Retina (tissue), 1 donor: ENCODE data around the gene RAC3.

Experiments
- DNase-seq: peaks from one replicate; pipeline ENCODE4 v3.0.0-alpha.2; 2016

RAC3 gene

DNA sequence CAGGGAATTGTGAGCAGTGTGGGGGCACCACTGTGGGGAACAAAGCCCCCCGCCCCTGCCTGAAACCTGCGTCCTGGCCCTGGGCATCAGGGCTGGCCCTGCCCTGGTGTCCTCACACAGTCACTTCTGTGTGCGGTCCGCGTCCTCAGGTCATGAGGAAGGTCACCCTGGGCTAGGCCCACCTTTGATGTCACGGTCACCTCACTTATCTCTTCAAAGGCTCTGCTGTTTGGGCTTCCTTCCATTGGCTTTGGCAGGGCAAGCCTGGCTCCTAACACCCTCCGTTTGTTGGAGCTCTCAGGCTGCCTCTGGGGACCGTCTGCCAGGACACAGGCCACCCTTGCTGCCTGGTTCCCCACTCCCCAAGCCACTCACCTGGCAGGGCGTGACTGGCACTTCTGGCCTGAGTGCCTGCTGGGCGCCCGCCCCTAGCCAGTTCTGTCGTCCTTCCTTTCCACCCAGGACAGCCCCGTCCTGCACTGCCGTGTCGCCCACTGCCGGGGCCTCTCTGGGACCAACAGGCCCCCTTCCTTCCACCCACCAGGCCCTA is 17.6 kb upstream of the RAC3 start:
- no peak for DNase-seq

DNA sequence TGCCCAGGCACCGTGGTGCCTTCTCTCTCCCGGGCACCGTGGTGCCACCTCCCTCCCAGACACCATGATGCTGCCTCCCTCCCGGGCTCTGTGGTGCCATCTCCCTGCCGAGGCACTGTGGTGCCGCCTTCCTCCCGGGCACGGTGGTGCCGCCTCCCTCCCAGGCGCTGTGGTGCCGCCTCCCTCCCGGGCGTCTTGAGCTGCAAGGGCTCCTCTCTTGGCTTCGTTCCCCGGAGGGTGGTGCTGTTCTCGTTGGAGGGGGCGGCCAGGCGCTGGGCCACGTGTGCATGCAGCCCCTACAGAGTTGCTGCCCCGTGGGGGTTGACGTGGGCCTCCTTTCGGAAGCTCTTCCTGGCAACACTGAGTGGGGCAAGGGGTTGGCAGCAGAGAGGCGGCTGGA is 17.0 kb upstream of the RAC3 start:
- no peak for DNase-seq

DNA sequence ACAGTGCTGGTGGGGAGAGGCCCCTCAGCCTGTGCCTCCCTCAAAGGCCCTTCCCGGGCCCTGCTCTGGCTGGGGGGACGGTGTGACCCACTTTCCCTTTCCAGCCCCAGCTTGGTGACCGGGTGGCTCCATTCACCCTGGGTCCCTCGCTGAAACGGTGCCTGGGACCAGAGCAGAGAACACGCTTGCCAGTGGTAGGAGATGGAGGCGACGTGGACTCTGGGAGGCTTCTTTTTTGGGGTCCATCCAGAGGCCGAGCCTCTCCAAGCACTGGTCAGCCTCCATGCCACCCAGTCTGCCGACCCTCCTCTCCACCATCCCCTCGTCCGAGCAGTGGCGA is 16.5 kb upstream of the RAC3 start:
- DNase-seq = no peak

DNA sequence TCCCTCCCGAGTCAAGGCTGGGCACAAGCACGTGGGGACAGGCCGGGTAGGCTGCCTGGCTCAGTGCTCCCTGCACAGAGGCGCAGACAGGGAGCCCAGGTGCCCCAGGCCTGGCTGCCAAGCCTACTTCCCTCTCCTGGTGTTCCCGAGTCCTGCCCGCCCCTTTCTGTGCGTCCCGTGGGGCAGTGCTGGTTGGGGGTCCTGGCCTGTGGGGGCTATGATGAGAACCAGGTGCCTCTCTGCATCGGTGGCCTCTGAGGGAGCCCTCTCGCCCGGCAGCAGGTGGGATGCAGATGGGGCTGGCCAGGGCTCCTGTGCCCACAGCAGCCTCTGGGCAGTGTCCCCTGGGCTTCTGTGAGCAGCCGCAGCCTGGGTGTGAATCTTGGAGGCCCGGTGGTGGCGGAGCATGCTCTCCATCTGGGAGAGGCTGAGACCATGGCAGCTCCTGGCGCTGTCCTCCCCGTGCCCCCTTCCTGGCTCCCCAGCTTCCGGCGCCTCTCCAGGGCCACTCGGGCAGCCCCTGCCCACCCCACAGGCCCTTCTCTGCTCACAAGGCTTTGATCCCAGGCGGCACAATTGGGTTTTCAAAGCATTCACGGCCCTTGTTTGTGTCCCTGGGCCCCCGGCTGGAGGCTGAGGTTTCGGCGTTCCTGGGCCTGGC is 16.0 kb upstream of the RAC3 start:
- DNase-seq = peak; percentile 43

DNA sequence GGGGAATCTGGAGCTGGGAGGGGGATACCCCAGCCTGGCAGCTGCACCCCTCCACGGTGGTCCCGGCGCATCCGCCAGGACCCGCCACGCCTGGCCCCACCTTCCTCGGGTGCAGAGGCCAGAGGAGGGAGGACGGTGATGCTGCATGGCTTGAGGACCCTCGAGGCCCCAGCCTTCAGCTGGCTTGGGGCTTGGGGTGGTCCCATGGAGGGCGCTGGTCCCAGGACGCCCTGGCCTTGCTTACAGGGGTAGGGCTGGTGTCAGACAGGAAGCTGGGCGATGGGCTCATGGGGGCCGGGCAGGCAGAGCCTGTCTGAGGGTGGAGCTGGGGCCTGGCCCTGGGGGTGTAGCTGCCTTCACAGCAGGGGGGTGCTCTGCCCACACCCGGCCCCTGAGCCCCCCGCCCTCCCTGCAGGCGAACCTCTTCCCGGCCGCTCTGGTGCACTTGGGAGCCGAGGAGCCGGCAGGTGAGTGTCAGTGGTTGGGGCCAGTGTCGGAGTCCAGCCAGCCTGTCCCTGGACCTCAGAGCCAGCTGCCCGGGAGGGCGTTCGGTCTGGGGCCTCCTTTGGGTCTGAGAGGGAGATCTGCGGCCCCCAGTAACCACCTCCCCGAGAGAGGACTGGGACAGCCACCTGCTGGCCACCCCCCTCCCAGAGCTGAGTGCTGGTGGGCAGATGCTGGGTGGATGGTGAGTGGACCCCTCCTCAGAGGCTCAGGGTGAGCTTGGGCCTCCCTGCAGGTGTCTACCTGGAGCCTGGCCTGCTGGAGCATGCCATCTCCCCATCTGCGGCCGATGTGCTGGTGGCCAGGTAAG is 15.2 kb upstream of the RAC3 start:
- no peak for DNase-seq

DNA sequence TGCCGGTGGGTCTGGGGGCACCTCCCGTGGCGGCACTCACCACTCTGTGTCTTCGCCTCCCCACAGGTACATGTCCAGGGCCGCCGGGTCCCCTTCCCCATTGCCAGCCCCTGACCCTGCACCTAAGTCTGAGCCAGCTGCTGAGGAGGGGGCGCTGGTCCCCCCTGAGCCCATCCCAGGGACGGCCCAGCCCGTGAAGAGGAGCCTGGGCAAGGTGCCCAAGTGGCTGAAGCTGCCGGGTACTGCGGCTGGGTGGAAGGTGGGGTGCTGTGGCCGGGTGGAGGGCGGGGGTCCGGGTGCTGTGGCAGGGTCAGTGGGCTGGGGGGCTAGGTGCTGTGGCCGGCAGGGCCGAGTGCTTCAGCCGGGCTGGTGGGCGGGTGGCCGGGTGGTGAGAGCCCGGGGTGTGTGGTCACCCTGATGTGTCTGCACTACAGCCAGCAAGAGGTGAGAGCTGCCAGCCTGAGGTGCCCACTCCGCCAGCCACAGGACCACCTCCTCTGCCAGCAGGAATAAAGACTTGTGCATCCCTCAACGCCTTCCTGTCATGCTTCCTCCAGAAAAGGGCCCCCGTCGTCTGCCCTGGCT is 14.5 kb upstream of the RAC3 start:
- no peak for DNase-seq

DNA sequence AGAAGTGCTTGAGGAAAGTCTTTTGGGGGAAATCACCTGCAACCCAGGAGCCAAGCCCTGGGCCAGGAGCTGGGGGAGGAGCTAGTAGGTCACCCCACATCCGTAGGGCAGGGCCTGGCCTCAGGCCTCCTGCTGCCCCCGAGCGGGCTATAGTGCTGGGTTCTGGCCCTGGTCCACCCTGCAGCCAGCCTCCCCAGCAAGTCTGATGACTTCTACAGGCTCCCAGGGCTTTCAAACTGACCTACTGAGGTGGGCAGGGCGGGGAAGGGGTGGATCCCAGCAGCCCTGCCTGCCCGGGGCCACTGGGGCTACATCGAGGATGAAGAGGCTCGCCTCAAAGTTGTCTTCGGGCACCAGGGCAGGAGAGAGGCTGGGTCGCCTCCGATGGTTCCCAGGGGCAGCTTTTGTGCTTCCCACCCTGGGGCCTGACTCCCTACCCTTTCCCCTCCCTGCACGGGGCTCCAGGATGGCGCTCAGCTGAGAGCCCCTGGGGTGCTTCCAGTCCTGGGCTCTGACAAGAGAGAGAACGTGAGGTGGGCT is 13.8 kb upstream of the RAC3 start:
- no peak for DNase-seq

DNA sequence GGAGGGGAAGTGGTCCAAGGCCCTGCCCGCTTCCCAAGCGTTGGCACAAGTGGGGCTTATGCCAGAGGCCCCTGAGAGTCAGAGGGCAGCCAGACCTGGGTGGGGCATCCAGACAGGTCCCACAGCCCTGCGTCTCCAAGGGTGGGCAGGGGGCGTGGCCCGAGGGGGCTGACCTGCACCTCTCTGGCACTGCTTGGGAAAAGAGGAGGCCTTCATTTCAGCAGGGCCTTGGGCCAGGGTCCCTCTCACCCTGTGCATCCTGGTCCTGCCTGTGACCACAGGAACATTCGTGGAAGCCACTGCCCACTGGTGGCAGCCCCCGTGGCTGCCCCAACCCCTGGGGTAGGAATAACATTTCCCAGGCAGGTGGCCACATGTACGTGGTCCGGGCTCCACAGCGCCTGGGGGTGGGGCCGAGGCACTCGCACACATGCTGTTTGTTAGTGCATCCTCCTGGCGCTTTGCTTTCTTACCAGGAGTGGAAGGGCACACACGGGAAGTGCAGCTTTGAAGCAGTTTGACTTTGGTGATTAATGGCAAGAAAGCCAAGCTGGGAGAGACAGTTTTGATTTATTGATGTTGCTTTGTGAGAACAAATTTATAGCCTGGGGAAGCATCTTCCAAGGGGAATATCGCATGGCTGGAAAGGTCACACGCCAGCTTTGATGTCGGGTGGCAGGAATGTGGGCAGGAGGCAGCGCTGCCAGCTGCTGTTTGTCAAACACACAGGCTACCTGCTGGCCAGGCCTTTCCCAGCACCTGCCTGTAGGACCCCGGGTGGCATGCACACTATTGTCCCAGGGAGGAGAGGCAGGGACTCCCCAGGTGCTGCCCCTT is 13.1 kb upstream of the RAC3 start:
- DNase-seq = no peak

DNA sequence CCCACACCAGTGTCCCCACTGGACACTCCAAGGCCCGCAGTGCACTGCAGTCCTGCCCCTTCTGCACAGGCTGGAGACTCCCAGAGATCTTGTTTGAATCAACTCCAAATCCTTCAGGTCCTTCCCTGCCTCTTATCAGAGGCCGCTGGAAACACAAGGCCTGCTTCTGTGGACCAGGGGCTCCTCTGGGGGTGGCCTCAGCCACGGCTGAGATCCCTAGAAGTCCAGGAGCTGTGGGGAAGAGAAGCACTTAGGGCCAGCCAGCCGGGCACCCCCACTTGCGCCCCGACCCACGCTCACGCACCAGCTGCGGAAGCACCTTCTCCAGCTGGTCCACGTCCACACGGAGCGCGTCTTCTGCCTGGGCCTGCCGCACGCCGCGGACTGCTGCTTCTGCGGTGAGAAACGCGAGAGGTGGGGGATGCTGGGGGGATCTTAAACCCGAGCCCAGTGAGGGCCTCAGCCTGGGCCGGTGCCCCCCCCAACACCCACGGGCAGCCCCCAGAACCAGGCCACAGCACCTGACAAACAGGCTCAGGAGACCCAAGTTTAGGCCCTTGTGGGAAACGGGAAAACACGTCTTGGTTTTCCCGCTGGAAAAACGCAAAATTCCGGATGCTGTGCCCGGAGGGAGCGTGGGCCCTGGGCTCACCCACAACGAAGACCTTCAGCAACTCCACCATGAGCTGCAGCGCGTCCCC is 12.3 kb upstream of the RAC3 start:
- no peak for DNase-seq

DNA sequence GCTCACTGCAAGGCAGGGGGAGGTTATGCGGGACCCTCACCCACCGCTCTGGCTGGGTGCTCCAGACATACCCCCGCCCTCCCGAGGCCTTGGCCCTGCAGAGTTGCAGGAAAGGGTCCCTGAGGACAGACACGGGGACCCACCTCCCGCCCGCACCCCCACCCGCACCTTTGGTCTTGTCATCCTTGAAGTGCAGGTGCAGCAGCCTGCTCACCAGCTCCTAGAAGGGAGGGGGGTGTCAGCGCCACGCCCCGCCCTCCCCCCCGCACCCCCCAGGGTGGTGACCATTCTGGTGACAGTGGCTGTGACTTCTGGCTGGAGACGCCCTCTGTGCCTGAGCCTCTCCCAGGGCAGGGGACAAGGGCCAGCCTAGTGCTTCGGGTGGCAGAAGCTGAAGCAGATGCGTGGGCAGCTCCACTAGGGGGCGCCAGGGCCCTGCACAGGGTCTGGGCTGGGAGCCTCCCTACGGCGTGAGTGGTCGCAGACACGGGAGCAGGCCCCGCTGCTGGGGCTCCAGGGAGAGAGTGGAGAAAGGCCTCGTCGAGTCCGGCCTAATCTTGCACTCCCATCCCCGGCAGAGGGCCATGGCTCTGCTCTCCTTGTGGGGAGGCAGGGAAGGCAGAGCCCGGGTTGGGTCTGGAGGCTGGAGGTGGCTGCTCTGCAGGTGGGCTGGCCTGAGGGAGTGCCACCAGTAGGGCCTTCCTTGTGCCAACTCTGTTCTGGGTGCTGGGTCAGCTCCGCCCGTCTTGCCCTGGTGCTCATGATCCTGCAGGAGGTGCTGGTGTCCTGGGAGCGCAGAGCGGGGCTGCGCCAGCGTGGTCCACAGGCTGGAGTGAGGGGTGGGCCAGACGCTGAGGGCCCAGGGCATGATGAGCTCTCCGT is 11.5 kb upstream of the RAC3 start:
- peak; percentile 57 for DNase-seq

DNA sequence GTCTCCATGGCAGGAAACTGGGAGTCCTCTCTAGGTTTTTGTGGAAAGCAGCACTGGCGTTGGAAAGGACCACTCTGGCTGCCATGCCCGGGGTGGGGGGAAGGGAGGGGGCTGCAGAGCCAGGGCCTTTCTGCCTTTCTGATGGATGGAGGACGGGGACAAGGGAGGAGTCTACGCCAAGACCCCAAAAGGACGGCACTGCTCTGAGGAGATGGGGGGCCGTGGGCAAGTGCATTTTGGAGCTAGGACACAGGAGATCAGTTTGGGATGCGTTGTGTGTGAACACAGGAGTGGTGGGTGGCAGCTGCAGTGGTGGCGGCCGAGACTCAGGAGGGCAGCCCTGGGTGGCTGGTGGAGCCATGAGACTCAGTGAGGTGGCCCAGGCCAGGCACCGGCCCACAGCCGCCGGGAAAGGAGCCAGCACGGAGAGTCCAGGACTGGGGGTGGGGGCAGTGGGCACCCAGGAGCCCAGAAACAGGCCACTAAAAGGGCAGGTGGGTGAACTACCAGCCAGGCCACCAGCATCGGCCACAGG is 10.8 kb upstream of the RAC3 start:
- no peak for DNase-seq

DNA sequence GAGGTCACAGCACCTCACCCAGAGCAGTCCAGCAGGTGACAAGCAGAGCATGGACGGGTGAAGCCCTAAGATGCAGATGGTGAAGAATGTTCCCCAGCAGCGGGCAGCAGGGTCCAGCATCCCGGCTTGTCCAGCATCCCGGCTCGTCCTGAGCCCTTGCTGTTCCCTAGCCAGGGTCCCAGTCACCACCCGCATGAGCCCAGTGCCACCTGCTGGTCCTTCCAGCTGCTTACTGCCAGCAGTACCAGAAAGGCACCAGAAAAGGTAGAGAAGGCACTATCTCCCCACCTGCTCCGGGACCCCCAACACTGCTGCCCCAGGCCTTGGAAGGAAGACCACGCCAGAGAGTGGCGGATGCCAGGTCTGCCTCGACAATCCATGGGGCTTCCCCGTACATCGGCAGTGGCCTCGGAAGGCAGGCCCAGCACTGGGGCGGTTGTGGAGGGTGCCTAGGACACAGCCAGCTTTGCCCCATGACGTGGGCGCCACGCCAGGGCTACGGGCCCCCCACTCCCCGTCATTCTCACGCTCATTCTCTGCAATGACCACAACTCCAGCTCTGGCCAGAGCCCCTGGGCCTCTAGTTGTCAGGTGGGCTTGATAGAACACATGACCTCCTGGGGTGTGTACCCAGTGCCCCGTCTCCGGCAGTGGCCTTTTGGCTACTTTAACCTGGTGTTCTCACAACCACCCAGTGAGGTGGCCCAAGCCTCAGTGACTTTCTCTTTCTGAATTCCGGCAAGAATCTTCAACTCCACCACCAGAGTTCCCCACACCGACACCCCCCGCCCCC is 10.2 kb upstream of the RAC3 start:
- peak; percentile 63 for DNase-seq

DNA sequence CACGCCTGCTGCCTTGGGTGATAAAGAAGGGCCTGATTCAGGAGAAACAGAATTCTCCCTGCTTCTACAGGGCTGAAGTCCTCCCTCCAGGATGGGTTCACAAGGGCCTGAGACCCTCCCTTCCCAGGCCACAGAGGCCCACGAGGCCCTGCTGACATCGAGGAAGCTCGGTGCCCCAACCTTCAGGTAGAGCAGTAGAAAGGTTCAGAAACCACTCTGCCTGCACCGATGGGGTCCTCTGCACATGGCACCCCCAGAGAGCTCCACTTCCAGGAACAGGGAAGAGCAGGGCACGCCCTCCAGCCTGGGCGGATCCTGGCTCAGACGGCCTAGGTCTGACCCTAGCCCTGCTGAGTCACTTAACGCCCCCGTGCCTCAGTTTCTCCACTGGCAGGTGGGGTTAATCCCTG is 9.6 kb upstream of the RAC3 start:
- DNase-seq = no peak

DNA sequence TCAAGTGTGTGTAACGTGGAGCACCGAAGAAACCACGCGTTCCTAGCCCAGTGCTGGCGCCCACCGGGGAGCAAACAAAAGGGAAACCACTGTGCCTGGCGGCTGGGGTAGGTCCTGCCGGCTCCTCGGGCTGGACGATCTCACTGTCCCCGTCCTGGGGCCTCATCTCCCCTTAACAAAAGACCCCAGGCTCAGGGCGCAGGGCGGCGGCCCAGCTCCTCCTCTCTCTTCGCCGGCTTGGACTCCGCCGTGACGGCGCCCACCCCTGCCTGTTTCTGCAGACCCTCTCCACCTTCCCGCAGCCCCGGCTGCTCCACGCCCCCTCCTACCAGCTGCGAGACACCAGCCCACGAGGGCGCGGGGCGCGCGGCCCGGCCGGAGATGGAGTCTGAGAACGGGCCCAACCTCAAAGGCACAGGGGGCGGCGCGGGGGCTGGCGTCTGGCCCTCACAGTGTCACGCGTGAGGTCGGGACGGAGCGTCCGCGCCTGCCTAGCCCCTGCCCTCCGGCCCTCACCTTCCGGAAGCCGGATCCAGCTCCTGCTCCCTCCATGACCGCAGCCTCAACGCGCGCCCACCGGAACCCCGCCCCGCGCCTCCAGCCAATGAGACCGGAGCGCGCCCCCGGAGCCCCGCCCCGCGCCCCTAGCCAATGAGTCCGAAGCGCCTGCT is 9.0 kb upstream of the RAC3 start, which contains the start of gene CENPX:
Gene CENPX (minus strand): TSS at position 569 of the 671 bp plus-strand sequence. CDS start 17 bp downstream, at position 552.
- no peak for DNase-seq

DNA sequence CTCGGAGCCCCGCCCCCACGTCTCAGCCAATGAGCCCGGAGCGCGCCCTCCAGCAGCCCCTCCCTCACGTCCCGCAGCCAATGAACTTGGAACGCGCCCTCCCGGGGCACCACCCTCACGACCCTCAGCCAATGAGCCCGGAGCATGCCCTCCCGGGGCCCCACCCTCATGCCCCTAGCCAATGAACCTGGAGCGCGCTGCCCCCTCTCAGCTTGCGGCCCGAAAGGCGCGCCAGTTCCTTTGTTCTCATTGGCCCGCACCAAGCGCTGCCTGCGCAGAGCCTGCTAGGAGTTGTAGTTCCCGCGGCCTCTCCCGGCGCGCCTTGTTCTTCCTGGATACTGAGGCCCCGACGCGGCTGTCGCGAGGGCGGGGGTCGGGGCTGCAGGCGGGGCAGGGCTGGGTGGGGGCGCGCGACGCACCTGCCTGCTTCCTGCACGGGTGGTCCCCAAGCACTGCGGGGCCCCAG is 8.5 kb upstream of the RAC3 start, which contains the start of gene LRRC45:
Gene LRRC45 (plus strand): TSS at position 325 of the 466 bp plus-strand sequence. CDS start 339 bp downstream, outside the sequence.
- DNase-seq = peak; percentile 98

DNA sequence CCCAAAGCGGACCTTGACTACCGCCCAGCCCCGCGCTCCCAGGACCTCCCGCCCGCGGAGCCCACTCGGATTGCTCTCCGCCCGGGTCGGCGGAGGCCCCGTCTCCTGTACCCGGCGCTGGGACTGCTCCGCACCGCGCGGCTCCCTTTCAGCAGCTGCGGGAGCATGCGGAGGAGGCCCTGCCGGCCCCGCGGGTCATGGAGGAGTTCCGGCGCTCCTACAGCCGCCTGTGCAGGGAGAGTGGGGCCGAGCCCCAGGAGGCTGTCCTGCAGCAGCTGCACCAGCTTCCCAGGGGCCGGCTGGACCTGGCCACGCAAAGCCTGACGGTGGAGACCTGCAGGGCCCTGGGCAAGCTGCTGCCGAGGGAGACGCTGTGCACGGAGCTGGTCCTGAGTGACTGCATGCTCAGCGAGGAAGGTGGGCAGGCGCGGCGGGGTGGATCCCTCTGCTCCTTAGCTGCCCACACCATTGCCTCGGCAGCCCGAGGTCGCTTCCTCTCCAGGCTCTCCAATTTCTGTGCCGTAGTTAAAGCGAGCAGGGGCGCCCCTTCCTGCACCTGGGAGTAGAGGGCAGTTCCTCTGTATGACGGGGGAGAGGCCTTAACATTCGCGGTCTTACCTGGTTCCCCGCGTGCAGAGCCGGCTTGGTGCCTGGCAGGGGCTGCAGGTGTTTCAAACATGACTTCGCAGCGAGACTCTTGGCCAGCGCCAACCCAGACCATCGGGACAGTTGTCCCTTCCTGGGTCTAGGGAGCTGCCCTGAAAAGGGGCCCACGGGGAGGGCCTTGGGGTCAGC is 7.8 kb upstream of the RAC3 start:
- peak; percentile 73 for DNase-seq

DNA sequence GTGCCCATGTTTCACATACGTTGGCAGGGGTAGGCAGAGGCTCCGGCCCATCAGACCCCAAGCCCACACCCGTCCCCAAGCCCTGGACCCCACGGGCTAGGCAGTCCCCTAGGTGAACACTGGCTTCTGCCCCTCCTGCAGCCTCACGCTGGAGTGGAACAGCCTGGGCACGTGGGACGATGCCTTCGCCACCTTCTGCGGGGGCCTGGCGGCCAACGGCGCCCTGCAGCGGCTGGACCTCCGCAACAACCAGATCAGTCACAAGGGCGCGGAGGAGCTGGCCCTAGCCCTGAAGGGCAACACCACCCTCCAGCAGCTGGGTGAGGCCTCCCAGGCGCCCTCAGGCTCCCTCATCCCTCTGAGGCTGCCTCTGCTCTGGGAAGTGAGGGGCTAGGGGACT is 6.6 kb upstream of the RAC3 start:
- DNase-seq = no peak
